Erythroblast (primary cell): ENCODE results near the gene ABCD1.

Experiments
- GATA1 ChIP-seq: IDR thresholded peaks from 2 replicates; pipeline ENCODE4 v1.6.1; 2011; ENCODE audit warnings: low read depth, mild to moderate bottlenecking, control low read depth, low read length, moderate library complexity
- POLR2A ChIP-seq: IDR thresholded peaks from 2 replicates; pipeline ENCODE4 v1.6.1; 2011; ENCODE audit warnings: mild to moderate bottlenecking, low read length

DNA sequence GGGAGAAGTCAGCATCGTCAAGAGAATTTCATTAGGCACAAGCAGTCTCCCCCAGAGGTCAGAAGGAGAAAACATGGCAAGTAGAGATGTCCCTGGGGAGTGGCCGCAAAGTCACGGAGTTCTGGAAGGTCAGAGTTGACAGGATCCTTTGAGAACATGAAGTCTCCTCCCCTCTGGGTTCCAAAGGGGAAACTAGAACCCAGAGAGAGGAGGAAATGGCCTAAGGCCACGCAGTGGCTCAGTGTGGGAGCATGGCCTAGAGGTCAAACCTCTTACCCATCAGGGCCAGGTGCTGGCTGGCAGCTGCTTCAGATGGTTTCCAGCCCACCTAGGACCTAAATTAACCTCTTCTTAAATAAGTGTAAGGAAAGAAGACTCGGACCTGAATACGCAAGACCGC, 68.6 kb downstream of the ABCD1 start:
- TF ChIP-seq POLR2A, result no peak
- no peak for TF ChIP-seq GATA1
